ENCODE results near the gene GRB10.

The GRB10 gene

GRCh38 chr7:50807026-50807730, 24.5 kb upstream of the GRB10 start:
- no peak for TF ChIP-seq CTCF (IDR thresholded peaks at IDR 0.05)
- H3K27me3 Mint-ChIP-seq (ENCODE audit: low read depth, poor library complexity), result peaks cover 21% of the 10 kb centered on the region
- H3K4me3 Mint-ChIP-seq, result no peak overlapping the region
- H3K4me1 Mint-ChIP-seq, result peaks cover 4% of the 10 kb centered on the region
- H3K36me3 Mint-ChIP-seq (ENCODE audit: low read depth), result no peaks in the 10 kb centered on the region
- DNase-seq, result no peak
- no peaks in the 10 kb centered on the region for H3K9me3 Mint-ChIP-seq
- H3K27ac Mint-ChIP-seq, result no peak overlapping the region

GRCh38 chr7:50806143-50806542, 23.4 kb upstream of the GRB10 start:
- H3K9me3 Mint-ChIP-seq, result no peaks in the 10 kb centered on the region
- H3K36me3 Mint-ChIP-seq (ENCODE audit: low read depth), result no peaks in the 10 kb centered on the region
- H3K27me3 Mint-ChIP-seq (ENCODE audit: low read depth, poor library complexity), result peaks cover 21% of the 10 kb centered on the region
- no peak for DNase-seq
- H3K27ac Mint-ChIP-seq, result no peak overlapping the region
- no peak overlapping the region for H3K4me3 Mint-ChIP-seq
- TF ChIP-seq CTCF (IDR thresholded peaks at IDR 0.05), result no peak
- peaks cover 4% of the 10 kb centered on the region for H3K4me1 Mint-ChIP-seq

- no peak overlapping the region for H3K4me3 Mint-ChIP-seq
- no peak for TF ChIP-seq CTCF (IDR thresholded peaks at IDR 0.05)
- peaks cover 4% of the 10 kb centered on the region for H3K4me1 Mint-ChIP-seq
- H3K36me3 Mint-ChIP-seq (ENCODE audit: low read depth), result no peaks in the 10 kb centered on the region
- H3K27me3 Mint-ChIP-seq (ENCODE audit: low read depth, poor library complexity), result peaks cover 16% of the 10 kb centered on the region
- H3K27ac Mint-ChIP-seq, result no peak overlapping the region
- no peaks in the 10 kb centered on the region for H3K9me3 Mint-ChIP-seq
- DNase-seq, result no peak
Observed at GRCh38 chr7:50805447-50806125, 22.9 kb upstream of the GRB10 start.

- H3K4me3 Mint-ChIP-seq, result no peak overlapping the region
- H3K4me1 Mint-ChIP-seq, result peaks cover 4% of the 10 kb centered on the region
- TF ChIP-seq CTCF (IDR thresholded peaks at IDR 0.05), result no peak
- peaks cover 20% of the 10 kb centered on the region for H3K27me3 Mint-ChIP-seq (ENCODE audit: low read depth, poor library complexity)
- H3K27ac Mint-ChIP-seq, result no peak overlapping the region
- DNase-seq, result no peak
- H3K9me3 Mint-ChIP-seq, result peaks cover 7% of the 10 kb centered on the region
- H3K36me3 Mint-ChIP-seq (ENCODE audit: low read depth), result no peaks in the 10 kb centered on the region
Observed at GRCh38 chr7:50803359-50804337, 21.0 kb upstream of the GRB10 start.

GRCh38 chr7:50801907-50802306, 19.2 kb upstream of the GRB10 start:
- H3K4me1 Mint-ChIP-seq, result no peaks in the 10 kb centered on the region
- TF ChIP-seq CTCF (IDR thresholded peaks at IDR 0.05), result no peak
- no peak overlapping the region for H3K4me3 Mint-ChIP-seq
- H3K36me3 Mint-ChIP-seq (ENCODE audit: low read depth), result no peaks in the 10 kb centered on the region
- H3K27ac Mint-ChIP-seq, result no peak overlapping the region
- H3K9me3 Mint-ChIP-seq, result peaks cover 20% of the 10 kb centered on the region
- H3K27me3 Mint-ChIP-seq (ENCODE audit: low read depth, poor library complexity), result peaks cover 20% of the 10 kb centered on the region
- DNase-seq, result no peak

Measured in nephron progenitor cell (in vitro differentiated cells).